Astrocyte (in vitro differentiated cells and primary cell): ENCODE measurements around the gene MACROH2A1.

ENCODE experiments used
- EZH2 ChIP-seq: IDR thresholded peaks from 2 replicates; pipeline ENCODE4 v1.6.1; 2012; ENCODE audit warnings: mild to moderate bottlenecking, low read length, inconsistent platforms; ENCODE audit not compliant: insufficient read depth
- TF ChIP-seq, protein P1 (sequence below): IDR thresholded peaks from 2 replicates; pipeline ENCODE4 v1.5.1; 2011; ENCODE audit warnings: low read depth, mild to moderate bottlenecking, inconsistent platforms, low read length, moderate library complexity; ENCODE audit not compliant: insufficient read depth

DNA sequence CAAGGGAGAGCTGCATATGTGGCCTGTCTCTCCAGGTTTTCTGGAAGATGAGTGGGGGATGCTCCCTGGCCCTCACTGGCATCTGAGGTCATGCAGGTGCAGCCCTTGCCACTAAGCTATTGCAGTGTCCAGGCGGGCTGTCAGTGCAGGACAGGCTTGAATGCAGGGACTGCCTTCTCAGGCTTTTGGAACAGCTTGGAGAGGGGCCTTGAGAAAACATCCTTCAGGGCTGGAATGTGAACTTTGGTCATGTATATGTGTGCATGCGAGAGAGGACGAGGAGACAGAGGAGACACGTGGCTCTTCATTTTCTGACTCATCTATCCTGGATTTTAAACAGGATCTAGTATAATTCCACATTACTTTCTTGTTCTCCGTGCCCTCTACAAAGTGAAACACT is 90.3 kb downstream of the MACROH2A1 start:
- TF ChIP-seq, protein P1, sequence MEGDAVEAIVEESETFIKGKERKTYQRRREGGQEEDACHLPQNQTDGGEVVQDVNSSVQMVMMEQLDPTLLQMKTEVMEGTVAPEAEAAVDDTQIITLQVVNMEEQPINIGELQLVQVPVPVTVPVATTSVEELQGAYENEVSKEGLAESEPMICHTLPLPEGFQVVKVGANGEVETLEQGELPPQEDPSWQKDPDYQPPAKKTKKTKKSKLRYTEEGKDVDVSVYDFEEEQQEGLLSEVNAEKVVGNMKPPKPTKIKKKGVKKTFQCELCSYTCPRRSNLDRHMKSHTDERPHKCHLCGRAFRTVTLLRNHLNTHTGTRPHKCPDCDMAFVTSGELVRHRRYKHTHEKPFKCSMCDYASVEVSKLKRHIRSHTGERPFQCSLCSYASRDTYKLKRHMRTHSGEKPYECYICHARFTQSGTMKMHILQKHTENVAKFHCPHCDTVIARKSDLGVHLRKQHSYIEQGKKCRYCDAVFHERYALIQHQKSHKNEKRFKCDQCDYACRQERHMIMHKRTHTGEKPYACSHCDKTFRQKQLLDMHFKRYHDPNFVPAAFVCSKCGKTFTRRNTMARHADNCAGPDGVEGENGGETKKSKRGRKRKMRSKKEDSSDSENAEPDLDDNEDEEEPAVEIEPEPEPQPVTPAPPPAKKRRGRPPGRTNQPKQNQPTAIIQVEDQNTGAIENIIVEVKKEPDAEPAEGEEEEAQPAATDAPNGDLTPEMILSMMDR = no peak
- no peak for TF ChIP-seq EZH2
